GM18508 (cell line): ENCODE data around the gene RPTOR.

Experiments
- ATAC-seq: cut with Tn5 transposase; IDR thresholded peaks from one replicate; pipeline ENCODE4 v1.9.1; 2021; ENCODE audit warnings: moderate number of reproducible peaks; ENCODE audit not compliant: insufficient read depth, unreplicated experiment

The RPTOR gene

DNA sequence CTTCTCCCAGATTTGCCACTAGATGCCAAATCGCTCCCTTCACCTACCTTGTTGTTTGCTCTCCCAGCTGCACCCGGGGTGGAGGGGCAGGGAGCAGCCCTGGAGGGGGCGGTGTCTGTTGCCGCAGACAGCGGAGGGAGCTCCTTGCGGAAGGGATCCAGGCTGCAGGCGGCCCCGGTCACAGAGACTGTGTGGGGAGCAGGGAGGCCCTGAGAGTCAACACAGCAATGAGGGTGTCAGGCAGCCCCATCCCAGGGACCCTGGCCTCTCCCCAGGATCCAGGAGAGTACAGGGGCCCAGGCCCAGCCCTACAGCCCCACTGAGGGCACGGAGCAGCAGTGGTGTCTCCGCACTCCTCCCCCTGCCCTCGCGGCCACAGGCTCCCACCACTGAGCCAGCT, 396.5 kb downstream of the RPTOR start:
- no peak for ATAC-seq

DNA sequence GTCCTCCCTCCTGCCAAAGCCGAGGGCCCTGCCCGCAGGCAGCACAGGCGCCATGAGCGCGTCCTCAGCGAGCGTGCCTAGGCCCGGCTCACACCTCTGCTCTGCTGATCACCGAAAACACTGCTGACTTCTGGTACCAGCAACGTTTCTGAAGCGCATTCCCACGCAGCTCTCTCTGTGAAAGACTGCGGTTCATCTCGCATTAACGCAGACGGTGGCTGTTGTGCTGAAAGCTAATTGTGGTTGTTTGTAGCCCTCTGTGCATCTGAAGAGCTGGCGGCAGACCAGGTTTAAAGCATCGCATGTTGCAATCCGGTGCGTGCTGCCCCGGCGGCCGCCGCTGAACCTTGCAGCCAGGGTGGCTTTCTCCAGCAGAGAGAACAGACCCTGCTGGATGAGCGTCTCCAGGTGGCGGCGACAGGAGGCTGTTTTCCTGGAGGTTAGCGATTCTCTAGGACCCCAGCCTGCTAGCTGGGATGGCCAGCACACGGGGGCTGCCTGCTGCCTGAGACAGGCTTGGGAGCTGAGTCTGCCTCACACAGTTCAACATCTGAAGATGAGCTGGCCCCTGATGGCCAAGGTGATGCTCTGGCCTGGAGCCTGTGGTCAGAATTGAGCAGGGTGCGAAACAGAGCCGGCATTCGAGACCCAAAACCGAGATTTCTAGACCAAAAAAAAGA, 397.2 kb downstream of the RPTOR start:
- no peak for ATAC-seq

DNA sequence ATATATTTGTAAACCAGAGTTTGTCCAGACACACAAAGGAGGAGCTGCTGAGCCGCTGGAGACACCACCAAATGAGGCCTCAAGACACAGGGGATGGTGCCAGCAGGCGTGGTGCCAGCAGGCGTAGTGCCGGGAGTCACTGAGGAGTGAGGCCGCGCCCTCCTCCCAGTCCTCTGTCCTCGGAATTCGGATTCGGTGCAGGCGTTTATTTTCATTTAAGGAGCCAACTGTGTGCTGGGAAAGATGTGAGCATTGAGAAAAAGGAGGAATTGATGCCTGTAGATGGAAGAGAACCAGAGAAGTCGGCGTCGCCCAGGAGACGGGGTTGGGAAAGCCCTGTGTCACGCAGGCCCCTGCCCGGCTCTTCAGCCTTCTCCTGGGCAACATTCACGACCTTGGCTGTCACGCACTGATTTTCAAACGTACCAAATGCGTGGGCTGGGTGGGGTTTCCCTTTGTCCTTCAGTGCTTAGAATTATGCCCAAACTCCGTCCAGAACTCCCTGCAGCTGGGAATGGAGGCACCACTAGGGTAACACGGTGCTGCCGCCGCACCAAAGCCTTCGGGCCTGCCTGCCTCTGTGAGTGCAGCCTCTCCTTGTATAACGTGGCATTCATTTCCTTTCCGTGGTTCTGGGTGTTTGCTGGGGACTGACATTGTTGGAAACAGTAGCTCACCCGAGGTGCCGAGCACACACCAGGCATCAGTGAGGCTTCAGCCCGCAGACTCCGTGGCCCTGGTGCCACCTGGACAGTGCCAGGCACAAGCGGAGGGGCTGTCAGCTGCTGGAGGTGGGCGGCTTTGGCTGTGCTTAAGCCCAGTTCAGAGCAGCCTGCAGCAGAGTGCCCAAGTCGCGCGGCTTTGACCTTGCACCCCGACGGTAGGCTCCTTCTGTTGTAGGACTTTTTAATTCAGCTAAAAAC, 398.0 kb downstream of the RPTOR start:
- ATAC-seq: no peak

DNA sequence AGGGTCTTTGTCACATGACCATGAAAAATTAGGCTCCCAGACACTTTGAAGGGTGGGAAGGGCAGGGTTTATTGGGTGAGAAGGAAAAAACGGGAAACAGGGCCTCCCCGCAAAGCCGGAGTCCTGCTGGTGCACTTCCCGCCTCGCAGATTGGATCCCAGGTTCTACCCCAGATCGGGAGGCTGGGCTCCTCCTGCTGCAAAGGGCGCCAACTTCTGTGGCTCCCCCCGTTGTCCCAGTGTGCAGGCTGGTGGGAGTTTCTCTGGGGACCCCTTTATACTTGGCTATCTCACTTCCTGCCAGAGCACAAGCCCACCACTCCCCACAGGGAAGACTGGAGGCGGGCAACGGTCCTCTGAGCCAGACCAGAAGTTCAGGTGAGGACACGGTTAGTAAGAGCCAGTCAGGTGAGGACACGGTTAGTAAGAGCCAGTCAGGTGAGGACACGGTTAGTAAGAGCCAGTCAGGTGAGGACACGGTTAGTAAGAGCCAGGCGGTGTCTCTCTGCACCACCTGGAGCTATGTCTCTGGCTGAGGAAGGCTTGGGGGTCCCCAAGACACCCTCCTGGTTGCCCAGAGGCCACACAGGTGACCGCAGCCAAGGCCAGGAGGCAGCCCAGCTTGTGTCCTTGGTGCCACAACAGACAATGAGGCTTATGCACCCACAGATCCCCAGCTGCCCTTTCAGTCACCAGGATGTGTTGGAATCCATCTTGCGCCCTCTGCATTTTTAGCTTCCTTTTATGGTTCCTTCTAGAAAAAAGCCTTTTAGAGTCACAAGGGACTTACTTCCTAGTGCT, 398.9 kb downstream of the RPTOR start:
- no peak for ATAC-seq

DNA sequence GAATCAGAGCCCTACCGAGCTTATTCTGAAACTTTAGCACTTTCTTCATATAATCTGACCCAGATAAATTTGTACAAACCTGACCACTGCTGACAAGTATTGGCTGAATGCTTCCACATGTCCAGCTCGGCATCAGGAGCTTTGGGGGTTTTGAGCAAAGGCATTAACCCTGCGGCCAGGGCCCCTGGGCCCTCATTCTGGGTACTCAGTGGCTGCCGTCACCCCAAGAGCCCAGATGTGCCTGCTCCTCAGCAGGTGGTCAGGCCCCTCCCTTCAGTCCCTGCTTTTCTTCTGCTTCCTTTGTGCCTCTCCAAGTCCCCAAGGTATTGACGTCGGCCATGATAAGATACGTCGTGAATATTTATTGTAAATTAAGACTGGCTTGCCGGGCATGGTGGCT, 399.7 kb downstream of the RPTOR start:
- ATAC-seq: no peak

DNA sequence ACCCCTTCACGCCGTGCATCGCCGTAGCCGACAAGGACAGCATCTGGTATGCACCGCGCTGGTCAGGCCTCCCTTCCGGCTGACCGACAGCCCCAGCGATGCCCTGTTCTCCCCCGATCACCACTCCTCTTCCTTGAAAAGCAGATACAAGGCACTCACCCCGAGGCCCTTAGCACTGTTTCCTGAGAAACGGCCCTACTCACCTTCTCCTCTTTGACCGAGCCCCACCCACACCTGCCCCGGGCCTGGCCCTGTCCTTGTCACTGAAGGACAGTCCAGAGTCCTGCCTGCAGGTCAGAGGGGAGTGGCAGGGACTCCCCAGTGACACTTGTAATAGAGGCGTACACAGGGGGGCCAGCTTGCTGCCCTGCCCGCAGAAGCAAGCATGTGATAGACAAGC, 401.1 kb downstream of the RPTOR start:
- ATAC-seq: no peak

DNA sequence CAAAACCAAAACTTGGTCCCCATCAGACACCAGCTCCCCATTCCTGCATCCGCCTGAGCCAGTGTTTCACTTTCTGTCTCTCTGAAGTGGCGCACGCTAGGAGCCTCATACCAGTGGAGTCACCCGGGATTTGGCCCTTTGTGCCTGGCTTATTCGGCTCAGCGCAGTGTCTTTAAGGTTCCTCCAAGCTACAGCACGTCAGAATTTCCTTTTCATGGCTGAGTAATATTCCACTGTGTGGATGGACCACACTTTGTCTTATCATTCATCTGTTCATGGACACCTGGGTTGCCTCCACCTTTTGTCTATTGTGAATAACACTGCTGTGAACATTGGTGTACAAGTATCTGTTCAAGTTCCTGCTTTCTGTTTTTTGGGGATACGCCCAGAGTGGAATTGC, 401.8 kb downstream of the RPTOR start:
- no peak for ATAC-seq

DNA sequence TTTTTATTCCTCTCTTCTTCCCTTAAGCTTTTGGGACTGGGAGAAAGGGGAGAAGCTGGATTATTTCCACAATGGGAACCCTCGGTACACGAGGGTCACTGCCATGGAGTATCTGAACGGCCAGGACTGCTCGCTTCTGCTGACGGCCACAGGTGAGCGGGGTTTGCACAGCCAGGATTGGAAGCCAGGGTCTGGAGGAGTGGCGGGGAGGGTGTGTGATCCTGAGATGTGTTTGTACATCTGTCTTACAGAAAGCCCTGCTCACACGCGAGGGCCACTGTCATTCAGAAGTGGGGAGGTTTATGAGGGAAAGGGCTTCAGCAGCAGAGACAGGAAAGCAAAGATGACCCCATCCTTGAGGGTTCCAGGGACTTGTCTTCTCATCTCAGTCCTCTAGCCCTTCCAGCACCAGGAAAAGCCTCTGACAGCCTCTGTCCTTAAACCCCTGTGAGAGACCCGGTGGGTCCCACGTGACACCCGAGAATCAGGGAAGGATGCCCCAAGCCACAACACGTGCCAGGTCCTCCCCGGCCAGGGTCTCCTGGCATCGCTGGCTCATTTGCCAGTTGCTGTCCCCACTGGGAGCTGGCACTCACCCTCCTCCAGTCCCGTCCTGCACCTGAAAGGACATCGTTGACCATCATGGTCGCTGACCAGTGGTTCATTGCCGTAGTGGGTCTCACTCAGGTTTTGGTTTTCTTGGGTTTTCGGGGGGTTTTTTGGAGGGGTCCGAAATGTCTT, 402.7 kb downstream of the RPTOR start:
- no peak for ATAC-seq

DNA sequence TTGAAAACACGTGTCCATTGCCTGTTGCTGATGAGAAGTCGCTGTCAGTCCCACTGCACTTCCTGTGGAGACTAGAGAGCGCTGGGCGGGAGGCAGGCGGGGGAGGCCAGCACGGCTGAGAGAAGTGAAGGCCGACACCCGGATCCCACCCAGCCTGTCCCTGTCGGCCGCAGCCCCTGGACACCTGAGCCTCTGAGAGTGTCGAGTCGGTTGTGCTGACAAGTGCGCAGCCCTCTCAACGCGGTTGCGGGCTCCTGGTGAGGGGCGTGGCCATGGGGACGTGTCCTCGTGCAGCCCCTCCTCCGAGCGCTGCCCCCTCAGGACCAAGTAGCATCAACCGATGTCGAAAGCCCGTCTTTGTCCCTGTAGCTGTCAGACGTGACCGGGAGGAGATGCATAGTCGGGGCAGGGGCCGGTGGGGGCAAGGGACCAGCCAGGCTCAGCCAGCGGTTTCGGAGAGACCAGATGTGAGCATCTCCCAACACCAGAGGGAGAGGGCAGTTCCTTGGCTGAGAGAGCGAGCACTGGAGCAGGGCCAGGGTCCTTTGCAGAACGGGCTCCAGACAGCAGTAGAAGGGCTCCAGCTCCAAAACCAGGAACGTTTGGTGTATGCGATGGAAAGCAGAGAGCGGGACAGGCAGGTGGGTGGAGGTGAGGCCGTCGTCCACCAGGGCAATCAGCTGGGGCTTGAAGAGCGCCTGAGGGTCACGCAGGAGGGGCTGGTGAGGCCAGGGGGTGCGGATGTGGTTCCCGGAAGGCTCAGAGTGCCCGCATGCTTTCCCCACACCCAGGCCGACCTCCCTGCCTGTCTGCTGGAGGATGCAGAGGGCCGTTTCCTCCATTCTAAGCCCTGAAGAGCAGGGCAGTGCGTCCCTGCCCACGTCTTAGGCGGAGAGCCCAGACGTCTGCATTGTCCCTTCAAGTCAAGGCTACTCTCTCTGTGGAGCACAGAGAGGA, 403.7 kb downstream of the RPTOR start:
- no peak for ATAC-seq

DNA sequence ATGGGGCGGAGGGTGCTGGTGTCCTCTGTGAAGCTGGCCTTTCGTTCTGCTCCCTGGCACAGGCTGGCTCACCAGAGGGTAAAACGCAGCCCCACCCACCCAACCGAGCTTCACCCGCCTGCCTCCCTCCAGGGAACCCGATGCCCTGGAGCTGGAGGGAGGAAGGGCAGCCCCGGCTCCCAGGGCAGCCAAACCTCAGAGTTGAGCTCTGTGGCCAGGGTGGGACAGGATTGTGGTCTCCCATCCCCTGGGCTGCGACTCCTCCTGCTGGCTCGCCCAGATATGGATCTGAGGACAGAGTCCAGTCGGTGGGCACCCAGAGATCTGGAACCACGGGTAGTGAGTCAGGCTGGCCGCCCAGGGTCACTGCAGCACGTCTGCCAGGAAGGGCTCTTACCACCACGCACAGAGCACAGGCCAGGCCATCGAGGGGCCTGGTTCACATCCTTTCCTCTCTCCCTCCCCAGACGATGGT, 404.4 kb downstream of the RPTOR start:
- no peak for ATAC-seq

DNA sequence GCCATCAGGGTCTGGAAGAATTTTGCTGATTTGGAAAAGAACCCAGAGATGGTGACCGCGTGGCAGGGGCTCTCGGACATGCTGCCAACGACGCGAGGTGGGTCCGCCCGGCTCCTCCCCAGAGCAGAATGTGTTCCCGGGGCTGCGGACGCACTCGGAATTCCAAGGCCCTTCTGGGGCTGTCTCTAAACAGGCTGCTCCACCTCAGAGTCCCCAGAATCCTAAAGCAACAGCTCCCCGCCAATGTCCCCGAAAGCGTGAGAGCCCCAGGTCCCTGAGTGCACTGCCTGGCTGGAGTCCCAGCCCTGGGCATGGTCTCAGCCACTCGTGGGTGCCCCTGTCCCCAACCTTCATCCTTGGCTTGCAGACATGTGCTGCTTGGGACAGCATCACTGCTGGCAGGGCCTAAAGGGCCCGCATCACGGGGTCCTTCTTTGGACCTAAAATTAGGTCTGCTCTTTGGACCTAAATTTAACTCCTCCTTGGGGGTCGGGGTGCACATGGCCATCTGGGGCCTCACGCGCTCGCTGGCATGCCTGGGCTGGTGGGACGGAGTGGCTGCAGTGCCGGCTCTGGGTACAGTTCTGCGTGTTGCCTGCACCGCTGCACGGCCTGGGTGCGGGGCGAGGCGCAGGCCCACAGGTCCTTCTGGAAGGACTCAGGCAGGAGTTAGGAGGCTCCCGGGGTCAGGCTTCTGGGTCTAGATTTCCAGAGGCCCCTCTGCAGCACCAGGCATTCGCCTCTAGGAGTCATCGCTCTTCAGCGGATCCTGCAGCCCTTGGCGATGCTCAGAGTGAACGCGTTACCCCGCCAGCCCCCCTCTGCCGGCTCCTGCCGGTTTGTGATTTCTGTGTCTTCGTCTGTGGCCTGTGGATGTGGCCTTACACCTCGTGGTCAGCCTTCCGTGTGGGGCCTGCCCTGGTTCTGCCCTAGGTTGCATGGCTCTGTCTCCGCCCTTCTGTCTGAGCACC, 405.1 kb downstream of the RPTOR start:
- ATAC-seq: no peak

DNA sequence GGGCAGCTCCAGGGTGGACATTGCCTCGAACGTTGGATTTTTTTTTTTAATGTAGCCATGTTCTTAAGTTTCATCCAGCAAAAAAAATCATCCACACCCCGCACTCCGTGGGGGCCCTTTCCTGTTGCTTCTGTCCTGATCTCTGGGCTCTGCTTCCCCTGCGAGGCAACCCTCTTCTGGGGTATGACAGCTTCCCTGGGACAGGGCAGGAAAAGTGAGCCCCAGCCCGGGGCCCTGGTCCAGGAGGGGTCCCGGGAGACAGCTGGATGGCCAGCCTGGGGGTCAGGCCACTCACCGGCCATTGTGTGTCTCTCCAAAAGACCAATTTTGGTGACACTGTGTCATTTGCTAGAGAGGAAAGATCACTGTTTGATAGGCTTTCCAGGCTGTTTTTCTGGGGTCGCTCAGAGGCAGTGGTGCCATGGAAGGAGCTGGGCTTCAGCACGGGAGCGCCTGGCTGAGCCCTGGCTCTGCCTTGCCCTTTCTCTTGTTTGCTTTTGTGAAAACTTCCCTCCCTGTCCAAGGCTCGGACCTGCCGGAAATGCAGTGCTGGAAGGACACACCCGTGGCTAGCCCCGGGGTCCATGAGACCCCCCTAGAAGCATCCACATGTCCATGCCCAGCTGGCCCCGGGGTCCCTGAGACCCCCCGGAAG, 406.0 kb downstream of the RPTOR start:
- no peak for ATAC-seq

DNA sequence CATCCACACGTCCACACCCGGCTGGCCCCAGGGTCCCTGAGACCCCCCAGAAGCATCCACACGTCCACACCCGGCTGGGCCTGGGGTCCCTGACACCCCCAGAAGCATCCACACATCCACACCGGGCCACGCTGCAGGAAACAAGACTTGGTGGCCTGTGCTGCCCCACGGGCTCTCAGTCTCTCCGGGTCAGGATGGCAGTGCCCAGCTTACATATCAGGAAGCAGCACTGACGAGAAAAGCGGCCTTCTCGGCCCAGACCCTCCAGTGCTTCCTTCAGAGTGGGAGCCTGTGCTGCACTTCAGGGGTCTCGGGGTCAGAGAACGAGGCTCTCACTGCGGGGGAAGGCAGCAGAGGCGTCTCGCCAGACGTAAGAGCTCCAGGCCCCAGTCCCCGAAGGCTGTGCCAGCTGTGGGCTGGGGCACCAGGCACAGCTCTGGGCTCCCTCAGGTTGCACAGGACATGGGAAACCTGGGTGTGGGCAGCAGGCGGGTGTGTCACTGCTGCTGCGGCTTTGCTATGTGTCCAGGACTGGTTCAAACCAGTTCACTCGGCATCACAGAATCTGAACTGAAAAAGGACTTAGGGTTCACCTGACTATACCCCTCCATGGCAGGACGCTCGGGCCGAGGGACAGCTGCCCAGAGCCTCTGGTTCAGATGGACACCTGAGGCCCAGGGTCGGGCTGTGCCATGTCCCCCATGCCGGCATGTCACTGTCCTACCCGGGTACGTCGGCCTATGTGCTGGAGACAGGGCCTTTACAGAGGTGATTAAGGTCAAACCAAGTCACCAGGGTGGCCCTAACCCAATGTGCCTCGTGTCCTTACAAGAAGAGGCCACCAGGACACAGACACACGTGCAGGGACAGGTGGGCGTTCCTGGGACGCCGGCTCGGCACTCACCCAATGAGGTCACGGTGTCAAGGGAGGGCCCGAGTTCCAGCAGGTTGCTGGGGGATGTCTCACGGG, 406.8 kb downstream of the RPTOR start:
- ATAC-seq: no peak

DNA sequence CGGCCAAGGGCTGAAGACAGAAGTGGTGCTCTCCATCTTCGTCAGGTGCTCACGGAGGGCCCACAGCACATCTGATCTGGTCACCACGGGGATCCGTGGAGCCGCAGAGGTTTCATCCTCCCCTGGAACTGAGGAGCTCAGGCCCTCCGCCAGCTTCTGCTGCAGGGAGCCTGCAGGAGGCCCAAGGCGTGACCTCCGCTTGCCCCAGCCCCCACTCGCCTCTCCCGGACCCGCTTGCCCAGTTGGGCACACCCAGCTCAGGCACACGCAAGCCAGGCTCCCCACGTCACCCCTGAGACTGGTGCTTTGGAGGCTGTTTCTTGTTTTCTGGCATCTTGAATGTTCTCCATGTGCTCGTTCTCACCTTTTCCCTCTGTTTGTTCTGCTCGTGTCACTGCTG, 407.7 kb downstream of the RPTOR start:
- ATAC-seq: no peak

DNA sequence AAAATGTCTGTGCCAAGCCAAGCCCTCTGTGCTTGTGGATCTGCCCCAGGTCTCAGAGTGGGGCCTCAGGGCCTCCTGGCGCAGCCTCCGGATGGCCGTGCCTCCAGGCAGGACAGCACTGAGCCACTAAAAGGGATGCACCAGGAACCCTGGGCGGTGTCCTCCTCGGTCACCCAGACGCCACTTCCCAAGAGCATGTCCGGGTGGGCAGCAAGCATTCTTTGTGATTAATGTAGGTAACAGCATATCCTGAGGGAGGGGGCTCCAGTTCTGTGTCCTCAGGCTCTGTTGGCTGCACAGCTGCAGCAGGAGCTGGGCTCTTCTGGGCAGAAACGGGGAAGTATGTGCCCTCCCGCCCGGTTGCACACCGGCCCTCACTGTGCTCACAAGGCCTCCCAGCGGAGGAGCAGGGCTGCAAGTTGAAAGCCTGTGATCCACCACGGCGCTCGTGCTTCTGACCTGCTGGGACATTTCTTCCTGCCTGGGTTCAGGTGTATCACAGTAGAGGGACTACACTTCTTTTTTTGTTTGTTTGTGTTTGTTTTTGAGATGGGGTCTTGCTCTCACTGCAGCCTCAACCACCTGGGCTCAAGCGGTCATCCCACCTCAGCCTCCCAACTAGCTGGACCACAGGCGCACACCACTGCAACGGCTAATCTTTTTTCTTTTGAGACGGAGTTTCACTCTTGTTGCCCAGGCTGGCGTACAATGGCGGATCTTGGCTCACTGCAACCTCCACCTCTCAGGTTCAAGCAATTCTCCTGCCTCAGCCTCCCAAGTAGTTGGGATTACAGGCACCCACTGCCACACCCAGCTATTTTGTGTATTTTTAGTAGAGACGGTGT, 409.1 kb downstream of the RPTOR start:
- ATAC-seq: no peak
